HEK293 (cell line): ENCODE results near the gene TPCN2.

ENCODE experiments used
- CTCF ChIP-seq: fragments of 450-650 bp; formaldehyde crosslinking; IDR thresholded peaks from 2 replicates; pipeline ENCODE4 v1.5.1; 2016; ENCODE audit warnings: missing biosample characterization, missing genetic modification characterization
- ZBTB1 ChIP-seq: fragments of 450-650 bp; formaldehyde crosslinking; IDR thresholded peaks from 2 replicates; pipeline ENCODE4 v1.5.1; 2016; ENCODE audit warnings: missing biosample characterization, missing genetic modification characterization
- ZNF138 ChIP-seq: fragments of 450-650 bp; formaldehyde crosslinking; IDR thresholded peaks from 2 replicates; pipeline ENCODE4 v1.5.1; 2016; ENCODE audit warnings: missing biosample characterization, missing genetic modification characterization, borderline replicate concordance

GRCh38 chr11:69137151-69137844 lies 88.6 kb downstream of the TPCN2 start:
- TF ChIP-seq CTCF (tag by site-specific recombination), result no peak
- no peak for TF ChIP-seq ZBTB1 (tag by site-specific recombination)
- no peak for TF ChIP-seq ZNF138 (tag by site-specific recombination)
